GM23248 (cell line): Measurements from ENCODE around the gene ISG20L2. TPM values are rescaled to one million over a fixed set of nuclear protein-coding genes. Genes with fewer than 3 reads are reported as not detected.

ENCODE experiments used
- DNase-seq: peaks from one replicate; pipeline ENCODE4 v3.0.0-alpha.2; 2015
- H2AFZ ChIP-seq: fragments of 200-600 bp; sonication (generic); 2 replicates; pipeline ENCODE4 v1.6.1; 2016; ENCODE audit warnings: antibody characterized with exemption
- H3F3A ChIP-seq: fragments of 200-600 bp; sonication (generic); 2 replicates; pipeline ENCODE4 v1.6.1; 2016; ENCODE audit warnings: mild to moderate bottlenecking, antibody characterized with exemption, mixed run types; ENCODE audit not compliant: insufficient read depth
- H3K27ac ChIP-seq: fragments of 200-600 bp; sonication (generic); 2 replicates; pipeline ENCODE4 v1.5.1; 2016; ENCODE audit warnings: mild to moderate bottlenecking
- H3K27me3 ChIP-seq: fragments of 200-600 bp; sonication (generic); replicated peaks from 2 replicates; pipeline ENCODE4 v1.6.1; 2016; ENCODE audit warnings: mild to moderate bottlenecking; ENCODE audit not compliant: insufficient read depth
- H3K36me3 ChIP-seq: fragments of 200-600 bp; sonication (generic); 2 replicates; pipeline ENCODE4 v1.6.1; 2016; ENCODE audit warnings: low read depth, mild to moderate bottlenecking
- H3K4me1 ChIP-seq: fragments of 200-600 bp; sonication (generic); 2 replicates; pipeline ENCODE4 v1.6.1; 2016; ENCODE audit warnings: mild to moderate bottlenecking; ENCODE audit not compliant: insufficient read depth
- H3K4me2 ChIP-seq: fragments of 200-600 bp; sonication (generic); one replicate; pipeline ENCODE4 v1.6.1; 2016; ENCODE audit warnings: mild to moderate bottlenecking; ENCODE audit not compliant: unreplicated experiment
- H3K4me3 ChIP-seq: fragments of 200-600 bp; sonication (generic); 2 replicates; pipeline ENCODE4 v1.5.1; 2016; ENCODE audit warnings: mild to moderate bottlenecking
- H3K79me2 ChIP-seq: fragments of 200-600 bp; sonication (generic); 2 replicates; pipeline ENCODE4 v1.6.1; 2016; ENCODE audit warnings: mild to moderate bottlenecking; ENCODE audit not compliant: insufficient read depth
- H3K9ac ChIP-seq: fragments of 200-600 bp; sonication (generic); 2 replicates; pipeline ENCODE4 v1.6.1; 2016; ENCODE audit warnings: mild to moderate bottlenecking
- H3K9me2 ChIP-seq: fragments of 200-600 bp; sonication (generic); 2 replicates; pipeline ENCODE4 v1.6.1; 2016; ENCODE audit warnings: mixed run types, mild to moderate bottlenecking, moderate library complexity; ENCODE audit not compliant: insufficient read depth
- H3K9me3 ChIP-seq: fragments of 200-600 bp; sonication (generic); one replicate; pipeline ENCODE4 v1.6.1; 2017; ENCODE audit warnings: low read depth
- H4K20me1 ChIP-seq: fragments of 200-600 bp; sonication (generic); 2 replicates; pipeline ENCODE4 v1.6.0; 2016; ENCODE audit not compliant: insufficient read depth
- EZH2 ChIP-seq: fragments of 200-600 bp; sonication (generic); IDR thresholded peaks from 2 replicates; pipeline ENCODE4 v1.6.1; 2018; ENCODE audit warnings: antibody characterized with exemption, mild to moderate bottlenecking; ENCODE audit not compliant: insufficient read depth, poor library complexity, severe bottlenecking
- EZH2phosphoT487 ChIP-seq: fragments of 200-600 bp; sonication (generic); IDR thresholded peaks from 2 replicates; pipeline ENCODE4 v1.6.1; 2018; ENCODE audit warnings: antibody characterized with exemption, moderate library complexity, mild to moderate bottlenecking, low read depth; ENCODE audit not compliant: insufficient read depth
- WGBS, 2 experiments: methylation state at CpG; one replicate each; pipeline ENCODE4 v1.1.6; 2015 to 2017; ENCODE audit warnings: low lambda C conversion rate in 2 of 2, low coverage in 1 of 2; ENCODE audit errors: missing lambda C conversion rate in 2 of 2; 5-methylcytosine and 5-hydroxymethylcytosine counted together
- in situ Hi-C: fragments of 300-500 bp; cut with MboI; formaldehyde crosslinking; loops from 2 replicates; pipeline ENCODE4 v1.15.0; 2020
- polyA plus RNA-seq: library from polyadenylated mRNA; unstranded; fragments of >200 nt; fragmentation: Nextera tagmentation; extraction: Ambion mirVana; gene quantifications from 2 replicates; pipeline ENCODE4 v1.2.1, GENCODE V29; 2016
- total RNA-seq: library from RNA; depleted of rRNA; stranded (reverse); fragments of >200 nt; shearing (Covaris generic); gene quantifications from 2 replicates; pipeline ENCODE4 v1.2.3, GENCODE V29; 2014

Gene ISG20L2
- total and polyA plus RNA-seq, 2 experiments from 2014 or later: 10.4 to 17.8 TPM

DNA sequence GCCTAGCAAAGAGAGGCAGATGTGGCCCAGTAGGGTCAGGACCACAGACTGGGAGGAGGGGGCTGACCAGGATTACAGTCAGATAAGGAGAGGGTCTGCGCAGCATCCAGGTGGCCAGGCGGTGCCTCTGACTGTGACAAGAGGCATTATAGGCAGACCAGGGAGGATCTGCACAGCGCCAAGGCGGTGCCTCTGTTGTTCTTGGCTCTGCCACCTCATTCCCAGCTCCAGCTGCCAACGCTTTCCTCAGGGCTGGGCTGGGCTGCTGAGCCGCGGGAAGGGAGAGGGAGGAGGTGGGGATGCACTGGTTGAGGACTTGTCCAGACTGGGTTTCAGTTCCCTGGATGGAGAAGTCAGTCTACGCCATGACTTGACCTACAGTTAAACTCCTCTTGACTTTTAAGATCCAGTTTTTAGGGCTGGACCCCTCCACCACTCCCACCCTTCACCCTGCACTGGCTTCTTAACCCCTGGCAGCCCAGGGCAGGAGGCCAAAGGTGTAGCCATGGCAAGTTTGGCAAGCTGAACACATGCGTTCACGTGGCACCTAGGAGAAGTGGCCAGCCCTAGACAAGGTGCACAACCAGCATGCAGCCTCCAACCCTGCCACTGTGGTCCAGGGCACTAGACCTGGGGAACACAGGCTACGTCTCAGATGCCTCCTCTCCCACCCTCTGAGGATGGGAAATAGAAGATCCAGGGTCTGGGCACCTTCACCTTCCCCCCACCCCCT, 18.6 kb downstream of the ISG20L2 start:
- Histone ChIP-seq H4K20me1 (no peaks in the 10 kb centered on the region), H3F3A (peaks cover 43% of the 10 kb centered on the region), H3K4me1 (peaks cover 84% of the 10 kb centered on the region), H3K9me2 (no peaks in the 10 kb centered on the region), H3K4me2 (peak overlapping the region; percentile 62), H3K27ac (peak overlapping the region; percentile 55), H3K9ac (peak overlapping the region; percentile 30; the same call in 1 of the 2 replicates), H3K79me2 (no peaks in the 10 kb centered on the region), H2AFZ (no peak overlapping the region), H3K36me3 (no peaks in the 10 kb centered on the region), H3K27me3 (no peaks in the 10 kb centered on the region), H3K4me3 (no peak overlapping the region), H3K9me3 (no peaks in the 10 kb centered on the region)
- peak; percentile 96 for DNase-seq
- 14 to 17% methylated on average over 9 to 11 of the region's 11 CpGs for WGBS, 2 experiments
- TF ChIP-seq EZH2 (no peak), EZH2phosphoT487 (no peak)
- in situ Hi-C loops: no loop called here

GRCh38 chr1:156709031-156709430, 19.5 kb downstream of the ISG20L2 start:
- Histone ChIP-seq H3K9me2 (no peaks in the 10 kb centered on the region), H3K4me3 (no peak overlapping the region), H3K4me2 (no peak overlapping the region), H2AFZ (no peak overlapping the region), H3K9me3 (no peaks in the 10 kb centered on the region), H3K9ac (peak overlapping the region; percentile 30; the same call in 1 of the 2 replicates), H3K79me2 (no peaks in the 10 kb centered on the region), H3K36me3 (no peaks in the 10 kb centered on the region), H3K4me1 (peaks cover 92% of the 10 kb centered on the region), H3F3A (peaks cover 43% of the 10 kb centered on the region), H4K20me1 (no peaks in the 10 kb centered on the region), H3K27ac (peak overlapping the region; percentile 55; the same call in 1 of the 2 replicates), H3K27me3 (no peaks in the 10 kb centered on the region)
- in situ Hi-C loops: no loop called here
- 44 to 53% methylated on average over 4 of the region's 4 CpGs for WGBS, 2 experiments
- peak; percentile 35 for DNase-seq
- no peak for TF ChIP-seq EZH2phosphoT487
- no peak for TF ChIP-seq EZH2

GRCh38 chr1:156708218-156708661, 20.3 kb downstream of the ISG20L2 start:
- WGBS, 2 experiments: 4 to 13% methylated on average over 3 to 4 of the region's 4 CpGs
- Histone ChIP-seq H3K4me3 (peak overlapping the region; percentile 4; the same call in 1 of the 2 replicates), H3K9me2 (no peaks in the 10 kb centered on the region), H3K4me1 (peaks cover 91% of the 10 kb centered on the region), H3F3A (peaks cover 43% of the 10 kb centered on the region), H3K27ac (peak overlapping the region; percentile 73), H3K9ac (peak overlapping the region; percentile 78; the same call in 1 of the 2 replicates), H3K79me2 (no peaks in the 10 kb centered on the region), H3K9me3 (no peaks in the 10 kb centered on the region), H3K4me2 (peak overlapping the region; percentile 87), H2AFZ (no peak overlapping the region), H3K27me3 (no peaks in the 10 kb centered on the region), H3K36me3 (no peaks in the 10 kb centered on the region), H4K20me1 (no peaks in the 10 kb centered on the region)
- in situ Hi-C loops: no loop called here
- TF ChIP-seq EZH2phosphoT487: no peak
- TF ChIP-seq EZH2: no peak
- peak; percentile 53 for DNase-seq

- in situ Hi-C loops: no loop called here
- H3K9me3 ChIP-seq: no peaks in the 10 kb centered on the region
- H3K4me2 ChIP-seq: peak overlapping the region; percentile 87
- H3K9me2 ChIP-seq: no peaks in the 10 kb centered on the region
- H3K36me3 ChIP-seq: no peaks in the 10 kb centered on the region
- H3K27me3 ChIP-seq: no peaks in the 10 kb centered on the region
- peak; percentile 88 for DNase-seq
- TF ChIP-seq EZH2phosphoT487: no peak
- no peak for TF ChIP-seq EZH2
- H2AFZ ChIP-seq: no peak overlapping the region
- no peaks in the 10 kb centered on the region for H3K79me2 ChIP-seq
- peak overlapping the region; percentile 71; the same call in 1 of the 2 replicates for H3K4me3 ChIP-seq
- peak overlapping the region; percentile 78 for H3K9ac ChIP-seq
- peaks cover 37% of the 10 kb centered on the region for H3F3A ChIP-seq
- 4 to 7% methylated on average over 7 to 8 of the region's 8 CpGs for WGBS, 2 experiments
- peaks cover 85% of the 10 kb centered on the region for H3K4me1 ChIP-seq
- no peaks in the 10 kb centered on the region for H4K20me1 ChIP-seq
- H3K27ac ChIP-seq: peak overlapping the region; percentile 73
These were observed 20.9 kb downstream of the ISG20L2 start for GRCh38 chr1:156707417-156708217.
